A549 (cell line): ENCODE results near the gene NSMCE4A.

Experiments
- CBX8 ChIP-seq: fragments of 200-600 bp; sonication (generic); IDR thresholded peaks from 2 replicates; pipeline ENCODE4 v1.6.1; 2016
- CEBPB ChIP-seq, 2 experiments: fragments of >200 bp in 1 of 2; sonication (Bioruptor Twin) in 1 of 2; formaldehyde crosslinking in 1 of 2; IDR thresholded peaks; 2 replicates each; pipeline ENCODE4 v1.6.1; 2012 to 2016
- HDAC2 ChIP-seq: fragments of 200-600 bp; sonication (generic); IDR thresholded peaks from 2 replicates; pipeline ENCODE4 v1.6.1; 2016
- HEYL ChIP-seq: fragments of 250-450 bp; sonication (Bioruptor Pico); IDR thresholded peaks from 2 replicates; pipeline ENCODE4 v1.8.0; 2021; ENCODE audit warnings: mild to moderate bottlenecking, moderate library complexity
- POLR2A ChIP-seq: IDR thresholded peaks from 2 replicates; pipeline ENCODE4 v1.6.1; 2012; ENCODE audit warnings: mild to moderate bottlenecking, low read length
- RNF2 ChIP-seq: fragments of 200-600 bp; sonication (generic); IDR thresholded peaks from 2 replicates; pipeline ENCODE4 v1.6.1; 2016; ENCODE audit warnings: low read depth, mild to moderate bottlenecking, antibody characterized with exemption, moderate library complexity, borderline replicate concordance
- ZSCAN20 ChIP-seq: fragments of 250-450 bp; sonication (Bioruptor Pico); IDR thresholded peaks from 2 replicates; pipeline ENCODE4 v1.8.0; 2022; ENCODE audit warnings: mild to moderate bottlenecking, moderate library complexity
- TF ChIP-seq, protein P1 (sequence below): fragments of >200 bp; sonication (Bioruptor Twin); formaldehyde crosslinking; IDR thresholded peaks from 3 replicates; pipeline ENCODE4 v1.5.1; 2016
- TF ChIP-seq, protein P2 (sequence below): fragments of 450-650 bp; IDR thresholded peaks from 2 replicates; pipeline ENCODE4 v1.6.1; 2014; ENCODE audit warnings: antibody characterized with exemption
- TF ChIP-seq, protein P3 (sequence below): fragments of >200 bp; sonication (Bioruptor Twin); formaldehyde crosslinking; IDR thresholded peaks from 2 replicates; pipeline ENCODE4 v1.6.1; 2016

DNA sequence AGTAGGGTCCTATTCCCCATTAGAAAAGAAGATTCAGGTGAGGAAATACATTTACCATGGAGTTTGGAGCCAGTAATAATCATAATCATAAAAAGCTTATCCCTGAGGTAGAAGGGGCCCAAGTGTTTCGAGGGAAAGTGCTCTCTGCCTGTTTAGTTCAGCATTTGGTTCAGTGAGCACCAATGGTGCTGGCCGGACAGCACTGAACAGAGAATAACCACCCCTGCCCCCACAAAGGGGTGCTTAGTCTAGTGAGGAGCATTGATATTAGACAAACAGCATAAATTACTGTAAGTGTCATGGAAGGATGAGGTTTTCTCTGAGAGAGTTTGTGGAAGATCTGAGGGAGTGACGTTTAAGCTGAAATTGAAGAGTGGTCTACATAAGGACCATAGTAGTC lies 25.6 kb downstream of the NSMCE4A start:
- TF ChIP-seq, protein P1, sequence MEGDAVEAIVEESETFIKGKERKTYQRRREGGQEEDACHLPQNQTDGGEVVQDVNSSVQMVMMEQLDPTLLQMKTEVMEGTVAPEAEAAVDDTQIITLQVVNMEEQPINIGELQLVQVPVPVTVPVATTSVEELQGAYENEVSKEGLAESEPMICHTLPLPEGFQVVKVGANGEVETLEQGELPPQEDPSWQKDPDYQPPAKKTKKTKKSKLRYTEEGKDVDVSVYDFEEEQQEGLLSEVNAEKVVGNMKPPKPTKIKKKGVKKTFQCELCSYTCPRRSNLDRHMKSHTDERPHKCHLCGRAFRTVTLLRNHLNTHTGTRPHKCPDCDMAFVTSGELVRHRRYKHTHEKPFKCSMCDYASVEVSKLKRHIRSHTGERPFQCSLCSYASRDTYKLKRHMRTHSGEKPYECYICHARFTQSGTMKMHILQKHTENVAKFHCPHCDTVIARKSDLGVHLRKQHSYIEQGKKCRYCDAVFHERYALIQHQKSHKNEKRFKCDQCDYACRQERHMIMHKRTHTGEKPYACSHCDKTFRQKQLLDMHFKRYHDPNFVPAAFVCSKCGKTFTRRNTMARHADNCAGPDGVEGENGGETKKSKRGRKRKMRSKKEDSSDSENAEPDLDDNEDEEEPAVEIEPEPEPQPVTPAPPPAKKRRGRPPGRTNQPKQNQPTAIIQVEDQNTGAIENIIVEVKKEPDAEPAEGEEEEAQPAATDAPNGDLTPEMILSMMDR, result no peak
- TF ChIP-seq, protein P2, sequence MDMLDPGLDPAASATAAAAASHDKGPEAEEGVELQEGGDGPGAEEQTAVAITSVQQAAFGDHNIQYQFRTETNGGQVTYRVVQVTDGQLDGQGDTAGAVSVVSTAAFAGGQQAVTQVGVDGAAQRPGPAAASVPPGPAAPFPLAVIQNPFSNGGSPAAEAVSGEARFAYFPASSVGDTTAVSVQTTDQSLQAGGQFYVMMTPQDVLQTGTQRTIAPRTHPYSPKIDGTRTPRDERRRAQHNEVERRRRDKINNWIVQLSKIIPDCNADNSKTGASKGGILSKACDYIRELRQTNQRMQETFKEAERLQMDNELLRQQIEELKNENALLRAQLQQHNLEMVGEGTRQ, result no peak
- TF ChIP-seq, protein P3, sequence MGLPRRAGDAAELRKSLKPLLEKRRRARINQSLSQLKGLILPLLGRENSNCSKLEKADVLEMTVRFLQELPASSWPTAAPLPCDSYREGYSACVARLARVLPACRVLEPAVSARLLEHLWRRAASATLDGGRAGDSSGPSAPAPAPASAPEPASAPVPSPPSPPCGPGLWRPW, result no peak
- TF ChIP-seq CBX8 (no peak), POLR2A (no peak), HEYL (CRISPR knock-in tag) (no peak), HDAC2 (no peak), ZSCAN20 (CRISPR knock-in tag) (no peak), CEBPB (IDR thresholded peaks at IDR 0.05) (no peak), RNF2 (no peak)
